GM19025 (cell line): ENCODE results near the gene GABRB1.

Experiments used
- ATAC-seq: cut with Tn5 transposase; IDR thresholded peaks from one replicate; pipeline ENCODE4 v1.9.1; 2021; ENCODE audit warnings: mild to moderate bottlenecking, low read depth, moderate library complexity; ENCODE audit not compliant: unreplicated experiment

Gene GABRB1

DNA sequence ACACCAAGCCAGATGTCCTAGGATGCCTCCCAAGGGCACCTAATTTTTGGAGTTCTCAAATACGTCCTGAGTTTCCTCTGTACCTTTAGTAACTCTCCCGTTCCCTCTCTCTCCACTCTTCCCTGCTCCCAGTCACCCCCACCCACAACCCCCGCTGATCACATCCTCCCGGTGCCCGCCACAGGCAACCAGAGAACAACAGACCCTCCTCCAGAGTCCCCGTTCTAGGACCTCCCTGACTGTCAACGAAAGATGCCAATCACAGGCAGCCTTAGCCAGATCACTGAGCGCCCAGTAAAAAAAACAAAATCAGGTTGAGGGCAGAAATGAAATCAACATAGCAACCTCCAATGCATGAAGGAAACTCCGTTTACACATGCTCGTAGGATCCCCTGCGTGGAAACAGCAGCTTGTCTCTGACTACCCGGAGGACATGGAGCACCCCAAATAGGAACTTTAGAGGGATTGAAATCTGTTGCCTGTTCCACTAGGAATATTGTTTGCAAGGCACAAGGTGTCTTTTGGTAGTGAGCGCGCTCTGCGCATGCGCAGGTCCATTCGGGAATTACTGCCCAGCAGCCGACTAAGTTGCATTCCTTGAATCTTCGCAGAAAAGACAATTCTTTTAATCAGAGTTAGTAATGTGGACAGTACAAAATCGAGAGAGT lies at the start of gene GABRB1:
TSS of gene GABRB1 (plus strand) at position 557 of the 668 bp plus-strand sequence.
- ATAC-seq: no peak

DNA sequence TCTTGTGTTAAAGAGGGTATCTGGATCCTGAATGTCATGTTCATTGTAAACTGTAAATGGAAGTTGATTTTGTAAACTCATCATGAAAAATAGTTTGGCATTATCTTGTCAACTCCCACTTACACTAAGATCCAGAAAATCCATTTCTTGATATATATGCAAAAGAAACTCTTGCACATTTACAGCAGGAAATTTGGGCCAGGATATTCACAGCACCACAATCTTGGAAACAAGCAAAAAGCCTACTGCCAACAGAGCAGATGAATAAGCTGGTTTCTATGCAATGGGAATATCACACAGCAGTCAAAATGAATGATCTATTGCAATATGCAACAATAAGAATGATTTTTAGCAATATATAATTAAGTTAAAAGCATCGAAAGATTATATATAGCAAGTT lies 46.6 kb upstream of the GABRB1 start:
- ATAC-seq: no peak

DNA sequence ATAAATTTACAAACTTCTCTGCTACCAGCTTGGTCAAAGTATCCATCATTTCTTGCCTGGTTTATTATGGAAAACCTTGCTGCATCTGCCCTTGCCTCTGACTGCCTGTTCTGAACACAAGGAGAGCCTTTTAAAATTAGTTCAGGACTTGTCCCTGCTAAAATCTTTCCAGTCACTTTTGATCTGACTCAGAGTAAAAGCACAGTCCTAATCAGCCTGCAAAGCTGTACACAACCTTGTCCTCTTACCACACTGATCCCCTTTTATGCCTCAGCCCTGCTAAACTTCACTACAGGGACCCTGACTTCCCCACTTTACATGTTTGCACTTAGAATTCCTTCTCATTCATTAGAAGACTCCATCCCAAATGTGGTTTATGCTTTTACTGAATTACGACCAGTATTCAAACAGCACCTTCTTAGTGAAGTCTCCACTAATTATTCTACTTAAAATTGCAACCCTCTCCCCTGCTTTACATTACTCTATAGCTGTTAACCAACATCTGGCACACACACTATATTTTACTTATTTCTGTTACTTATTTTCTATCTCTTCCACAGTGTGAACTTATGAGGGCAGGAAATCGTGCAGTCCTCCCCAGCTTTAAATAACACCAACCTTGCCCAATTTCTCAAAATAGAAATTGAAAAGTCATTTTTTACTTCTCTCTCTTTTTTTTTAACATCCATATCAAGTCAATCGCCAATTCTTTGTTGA lies 44.3 kb upstream of the GABRB1 start:
- ATAC-seq: peak; percentile 59

GRCh38 chr4:46992338-46992737 lies 39.0 kb upstream of the GABRB1 start:
- ATAC-seq: no peak

DNA sequence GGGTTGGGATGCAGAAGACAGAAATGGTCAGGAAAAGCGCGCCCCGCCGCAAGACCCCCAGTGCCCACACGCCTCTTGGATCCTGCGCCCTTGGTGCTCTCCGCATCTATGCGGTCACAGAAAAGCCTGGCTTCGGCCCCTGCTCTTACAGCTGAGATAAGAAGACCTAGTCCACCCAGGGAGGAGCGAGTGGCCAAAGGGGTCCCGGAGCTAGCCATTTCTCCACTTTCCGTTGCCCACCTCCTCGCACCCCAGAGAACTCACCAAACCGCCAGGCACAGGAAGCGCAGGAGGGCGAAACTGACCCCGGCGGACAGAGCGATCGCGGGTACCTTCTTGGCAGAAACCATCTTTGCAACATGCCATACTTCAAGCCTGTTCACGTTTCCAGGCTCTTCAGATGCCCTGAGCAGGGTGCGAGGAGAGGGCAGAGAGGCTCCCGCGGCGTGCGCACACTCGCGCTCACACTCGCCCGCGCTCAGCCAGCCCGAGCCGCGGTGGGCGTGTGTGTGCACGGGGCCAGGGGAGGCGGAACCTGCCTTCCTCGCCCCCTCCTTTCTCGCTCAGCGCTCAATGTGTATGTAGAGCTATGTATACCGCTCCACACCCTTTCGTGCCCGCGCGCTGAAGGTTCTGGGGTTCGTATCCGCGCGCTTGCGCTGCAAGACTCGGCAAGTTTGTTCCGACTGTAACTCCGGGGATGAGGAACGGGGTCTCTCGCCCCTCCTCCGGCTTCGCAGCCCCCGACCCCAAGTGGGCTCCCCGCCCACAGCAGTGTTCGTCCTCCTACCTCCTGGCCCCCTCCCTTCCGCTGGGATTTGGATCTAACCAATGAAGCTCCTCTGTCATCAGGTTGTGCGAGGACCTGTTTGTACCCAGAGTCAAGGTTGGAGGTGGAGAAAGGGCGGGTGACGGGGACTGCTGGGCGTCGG lies 38.0 kb upstream of the GABRB1 start, which contains the start of gene GABRA4:
TSS of gene GABRA4 (minus strand) at position 507 of the 932 bp plus-strand sequence. CDS start at position 350, 157 bp downstream.
- no peak for ATAC-seq

- no peak for ATAC-seq
Measured at GRCh38 chr4:46994007-46994405, 37.4 kb upstream of the GABRB1 start.

GRCh38 chr4:46999566-46999965 lies 31.8 kb upstream of the GABRB1 start:
- ATAC-seq: no peak

GRCh38 chr4:47000406-47000805 lies 31.0 kb upstream of the GABRB1 start:
- ATAC-seq: no peak

DNA sequence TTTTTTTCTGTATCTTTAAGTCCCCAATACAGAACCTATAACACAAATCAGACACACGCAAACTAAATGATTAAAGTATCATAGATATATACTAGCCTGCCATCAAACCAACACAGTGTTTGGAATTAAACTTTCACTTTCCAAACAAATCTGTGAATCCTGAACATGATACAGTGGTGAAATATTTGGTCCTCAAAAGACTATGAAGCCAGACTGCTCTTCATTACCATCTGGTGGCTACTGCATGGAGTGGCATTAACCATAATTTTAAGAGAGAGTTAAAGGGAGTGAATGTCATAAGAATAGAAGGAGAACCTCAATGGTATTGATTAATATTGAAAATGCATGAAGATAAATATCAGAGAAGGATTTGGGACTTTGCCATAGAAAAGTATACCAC lies 28.8 kb upstream of the GABRB1 start:
- ATAC-seq: no peak

DNA sequence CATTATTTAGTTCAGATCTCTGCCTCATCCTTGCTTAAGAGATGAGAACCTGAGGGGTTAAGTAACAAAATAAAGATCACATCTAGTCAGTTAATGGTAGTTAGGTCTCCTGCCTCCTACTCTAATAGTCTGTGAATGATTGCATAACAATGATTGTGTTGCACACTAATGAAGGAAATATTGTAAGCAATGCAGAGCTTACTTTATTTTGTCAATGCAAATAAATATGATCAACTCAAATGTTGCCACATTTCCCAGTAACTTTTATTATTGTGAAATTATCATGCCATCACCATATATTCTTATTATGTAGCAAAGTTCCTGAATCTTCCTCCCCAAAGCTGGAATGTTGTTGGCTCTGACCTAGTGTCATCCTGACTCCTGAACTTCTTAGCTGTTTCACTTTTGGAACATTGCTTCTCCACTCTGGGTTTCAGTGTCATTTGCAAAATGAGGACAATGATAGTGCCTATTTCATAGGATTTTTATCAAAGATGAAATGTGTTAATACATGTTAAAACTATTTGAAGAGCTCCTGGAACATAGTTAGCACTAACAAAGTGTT lies 20.9 kb upstream of the GABRB1 start:
- no peak for ATAC-seq

DNA sequence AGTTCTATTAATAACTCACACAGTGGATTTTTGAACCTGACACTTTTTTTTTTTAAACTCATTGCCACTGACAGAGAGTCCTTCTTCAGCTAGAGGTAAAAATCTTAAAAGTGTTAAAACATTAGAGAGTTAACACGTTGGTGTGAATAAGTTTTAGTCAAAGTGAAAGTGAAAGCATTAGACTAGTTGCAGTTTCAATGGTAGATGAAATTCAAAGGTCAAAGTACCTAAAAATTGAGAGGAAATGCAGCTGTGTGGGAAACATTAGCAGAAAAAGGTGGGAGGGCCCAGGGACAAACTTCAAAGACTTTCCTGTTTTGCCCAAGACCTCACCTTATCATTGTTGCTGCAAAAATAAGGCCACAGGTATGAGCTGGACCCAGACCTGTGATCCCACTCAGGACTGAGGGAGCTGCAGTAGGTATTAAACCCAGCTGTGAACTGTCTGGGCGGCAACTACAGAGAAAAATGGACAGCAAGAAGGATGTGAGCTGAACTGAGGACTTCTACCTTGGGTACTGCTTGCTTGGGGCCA lies 20.4 kb upstream of the GABRB1 start:
- ATAC-seq: peak; percentile 90

GRCh38 chr4:47012676-47013075 lies 18.7 kb upstream of the GABRB1 start:
- ATAC-seq: no peak

GRCh38 chr4:47013373-47013772 lies 18.0 kb upstream of the GABRB1 start:
- ATAC-seq: no peak

DNA sequence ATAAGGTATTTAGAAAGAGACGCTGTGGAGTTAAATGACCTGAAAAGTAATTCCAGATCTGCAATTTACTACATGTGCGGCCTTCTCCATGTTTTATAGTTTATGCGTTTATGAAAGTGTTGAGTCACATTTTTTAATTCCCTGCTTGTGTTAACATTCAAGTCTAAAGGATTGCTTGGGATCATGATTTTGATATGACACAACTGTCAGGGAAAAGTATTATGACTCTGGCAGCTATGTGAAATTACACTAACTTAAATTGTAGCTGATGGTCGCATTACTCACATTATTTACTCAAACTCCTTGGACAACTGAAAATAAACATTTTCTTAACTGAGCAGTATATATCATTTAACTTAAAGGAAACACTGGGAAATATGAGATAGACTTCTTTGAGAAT lies 14.3 kb upstream of the GABRB1 start:
- ATAC-seq: no peak

GRCh38 chr4:47017494-47017893 lies 13.9 kb upstream of the GABRB1 start:
- ATAC-seq: no peak

DNA sequence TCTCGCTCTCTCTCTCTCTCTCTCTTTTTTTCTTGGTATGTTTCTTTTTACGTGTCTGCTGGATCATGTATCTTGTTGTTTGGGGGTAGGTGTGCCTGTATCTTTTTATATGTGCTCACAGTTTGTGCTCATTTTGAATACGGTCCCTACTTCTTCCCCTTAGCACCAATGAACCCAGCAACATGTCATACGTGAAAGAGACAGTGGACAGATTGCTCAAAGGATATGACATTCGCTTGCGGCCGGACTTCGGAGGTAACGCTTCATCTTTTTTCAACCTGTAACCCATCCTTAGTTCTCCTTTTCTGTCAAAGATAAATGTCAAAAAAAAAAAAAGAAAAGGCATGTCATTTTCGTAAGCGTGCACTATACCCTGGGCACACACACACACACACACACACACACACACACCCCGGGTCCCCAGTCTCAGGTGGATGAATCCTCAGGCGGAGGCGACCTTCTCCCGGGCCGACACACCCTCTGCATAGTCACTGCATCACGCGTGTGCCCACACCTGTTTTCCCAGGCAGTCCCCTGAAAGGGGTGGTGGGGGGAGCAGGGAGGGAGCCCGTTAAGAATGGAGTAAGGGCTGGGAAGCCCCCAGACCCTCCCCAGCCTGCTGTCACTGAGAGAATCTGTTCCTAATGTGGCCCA lies 511 bp downstream of the GABRB1 start:
- ATAC-seq: peak; percentile 26

DNA sequence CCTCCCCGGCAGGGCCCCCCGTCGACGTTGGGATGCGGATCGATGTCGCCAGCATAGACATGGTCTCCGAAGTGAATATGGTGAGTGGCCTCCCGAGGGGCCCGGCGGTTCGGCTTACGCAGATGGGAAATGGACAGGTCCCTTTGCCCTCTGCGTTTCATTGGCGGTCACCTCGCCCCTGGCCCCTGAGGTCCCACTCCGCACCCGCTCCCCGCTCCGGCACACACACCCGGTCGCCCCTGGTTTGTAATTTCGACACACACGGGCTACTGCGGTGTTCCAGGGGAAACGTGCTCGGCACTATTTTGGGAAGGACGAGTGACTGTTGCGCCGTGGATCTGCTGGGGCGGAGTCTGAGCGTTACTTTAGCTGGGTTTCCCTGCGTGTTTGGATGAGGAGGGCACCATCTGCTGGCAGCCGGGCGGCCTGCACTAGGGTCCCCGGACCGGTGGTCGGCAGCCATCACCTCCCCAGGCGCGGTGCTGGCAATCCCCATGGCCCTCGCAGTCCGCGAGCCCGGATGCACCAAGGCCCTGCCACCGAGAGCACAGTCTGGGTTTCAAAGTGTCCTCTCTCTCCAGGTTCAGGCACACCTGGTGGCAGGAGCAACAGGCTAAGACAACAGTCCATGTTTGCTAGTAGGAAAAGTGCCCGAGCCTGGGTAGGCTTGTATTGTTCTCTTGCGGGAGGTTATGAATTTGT lies 1.2 kb downstream of the GABRB1 start:
- peak; percentile 93 for ATAC-seq

- ATAC-seq: no peak
Measured at GRCh38 chr4:47038263-47038662, 6.9 kb downstream of the GABRB1 start.

GRCh38 chr4:47040828-47041227 lies 9.5 kb downstream of the GABRB1 start:
- ATAC-seq: no peak
